Measurements from ENCODE around the gene CYS1. TPM values are rescaled to one million over a fixed set of nuclear protein-coding genes. Genes with fewer than 3 reads are reported as not detected.

Gene CYS1
- total and polyA plus RNA-seq, 2 of the 13 experiments (the other 11 are each of a cell fraction or from before 2014, with no cell fraction given), result 0.04 TPM; not detected in 1

DNA sequence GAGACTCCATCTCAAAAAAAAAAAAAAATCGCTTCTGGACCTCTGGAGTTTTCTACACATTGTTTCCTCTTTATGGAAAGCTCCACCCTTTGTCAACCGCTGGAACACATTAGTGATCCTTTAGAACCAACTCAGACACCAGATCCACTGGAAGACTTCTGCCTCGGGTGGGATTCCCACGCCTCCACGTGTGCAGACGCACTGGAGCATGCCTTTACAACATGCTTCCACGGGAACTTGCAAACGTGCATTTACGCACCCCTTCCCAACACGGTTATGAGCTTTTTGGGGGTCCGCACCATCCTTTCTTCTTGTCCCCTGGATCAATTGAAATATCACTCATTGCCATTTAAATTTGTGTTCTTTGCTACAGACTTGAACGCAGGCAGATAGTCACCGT, 5.1 kb downstream of the CYS1 start:
- FAIRE-seq (no peak), ATAC-seq (no peak), DNase-seq (ENCODE audit: low spot score) (no peak)
- peaks cover 8 to 71% of the 10 kb centered on the region in 2 experiments; a peak in 4 of 5 replicates for H3K27me3 ChIP-seq (ENCODE audit: control insufficient read depth in 1 of 2, insufficient read depth in 2 of 2, low read length in 2 of 2)
- ChIA-PET POLR2A (no interaction called here), CTCF (ENCODE audit: low intra/inter-chr PET ratio, low total read pairs) (no interaction called here)
- in situ Hi-C loops (cut with HindIII; ENCODE audit: extremely low pct_ligation_motif_present, low pct_unique_long_range_greater_than_20kb) (loop anchor here (5.0 kb wide), 1 partner anchor 42 kb away; no protein-coding TSS in a partner anchor), intact Hi-C loops (cut with micrococcal nuclease; ENCODE audit: unreplicated experiment) (no loop called here)
- H3K4me3 ChIP-seq (replicated peaks in 1 of 3; ENCODE audit: insufficient read depth in 1 of 3, low read depth in 2 of 3, low read length in 3 of 3), result no peak overlapping the region
- H3K27ac ChIP-seq (ENCODE audit: extremely low read length, insufficient read depth, low read length), result no peak overlapping the region
- no peak overlapping the region for H3K9ac ChIP-seq (ENCODE audit: insufficient read depth, low read depth, low read length)
- H3K36me3 ChIP-seq (replicated peaks in 1 of 2; ENCODE audit: control insufficient read depth in 1 of 2, insufficient read depth in 2 of 2, low read length in 2 of 2), result no peaks in the 10 kb centered on the region
- H3K9me3 ChIP-seq (ENCODE audit: low read length), result no peaks in the 10 kb centered on the region
- H4K20me1 ChIP-seq (ENCODE audit: insufficient read depth, low read length), result no peaks in the 10 kb centered on the region
- H3K4me2 ChIP-seq (ENCODE audit: low read depth, low read length), result no peak overlapping the region
- H2AFZ ChIP-seq (ENCODE audit: low read length), result no peak overlapping the region
- BruUV-seq (replicated peaks), result no TSS peak
- no peaks in the 10 kb centered on the region for H3K79me2 ChIP-seq (ENCODE audit: insufficient read depth, low read length)
- H3K4me1 ChIP-seq (ENCODE audit: insufficient read depth, low read length), result peaks cover 21% of the 10 kb centered on the region
- 45% methylated on average over 13 of the region's 13 CpGs for WGBS (ENCODE audit: low lambda C conversion rate)
- TF ChIP-seq ZNF552 (CRISPR knock-in tag; IDR thresholded peaks at IDR 0.05; ENCODE audit: borderline replicate concordance) (no peak), HNRNPL (IDR thresholded peaks at IDR 0.05; ENCODE audit: low read depth, low read length) (no peak), PRMT3 (CRISPR knock-in tag; IDR thresholded peaks at IDR 0.05; ENCODE audit: borderline replicate concordance, low read depth) (no peak), FOXC1 (CRISPR knock-in tag; IDR thresholded peaks at IDR 0.05; ENCODE audit: borderline replicate concordance) (no peak), ZBTB7B (CRISPR knock-in tag; IDR thresholded peaks at IDR 0.05) (no peak), ZMYM3 (CRISPR knock-in tag; IDR thresholded peaks at IDR 0.05) (no peak), NONO (IDR thresholded peaks at IDR 0.05) (no peak), NONO (CRISPR knock-in tag; conservative IDR thresholded peaks at IDR 0.05) (no peak)
- TF ChIP-seq, protein P1, sequence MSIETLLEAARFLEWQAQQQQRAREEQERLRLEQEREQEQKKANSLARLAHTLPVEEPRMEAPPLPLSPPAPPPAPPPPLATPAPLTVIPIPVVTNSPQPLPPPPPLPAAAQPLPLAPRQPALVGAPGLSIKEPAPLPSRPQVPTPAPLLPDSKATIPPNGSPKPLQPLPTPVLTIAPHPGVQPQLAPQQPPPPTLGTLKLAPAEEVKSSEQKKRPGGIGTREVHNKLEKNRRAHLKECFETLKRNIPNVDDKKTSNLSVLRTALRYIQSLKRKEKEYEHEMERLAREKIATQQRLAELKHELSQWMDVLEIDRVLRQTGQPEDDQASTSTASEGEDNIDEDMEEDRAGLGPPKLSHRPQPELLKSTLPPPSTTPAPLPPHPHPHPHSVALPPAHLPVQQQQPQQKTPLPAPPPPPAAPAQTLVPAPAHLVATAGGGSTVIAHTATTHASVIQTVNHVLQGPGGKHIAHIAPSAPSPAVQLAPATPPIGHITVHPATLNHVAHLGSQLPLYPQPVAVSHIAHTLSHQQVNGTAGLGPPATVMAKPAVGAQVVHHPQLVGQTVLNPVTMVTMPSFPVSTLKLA (IDR thresholded peaks at IDR 0.05), result peak; percentile 61
- TF ChIP-seq, protein P2, sequence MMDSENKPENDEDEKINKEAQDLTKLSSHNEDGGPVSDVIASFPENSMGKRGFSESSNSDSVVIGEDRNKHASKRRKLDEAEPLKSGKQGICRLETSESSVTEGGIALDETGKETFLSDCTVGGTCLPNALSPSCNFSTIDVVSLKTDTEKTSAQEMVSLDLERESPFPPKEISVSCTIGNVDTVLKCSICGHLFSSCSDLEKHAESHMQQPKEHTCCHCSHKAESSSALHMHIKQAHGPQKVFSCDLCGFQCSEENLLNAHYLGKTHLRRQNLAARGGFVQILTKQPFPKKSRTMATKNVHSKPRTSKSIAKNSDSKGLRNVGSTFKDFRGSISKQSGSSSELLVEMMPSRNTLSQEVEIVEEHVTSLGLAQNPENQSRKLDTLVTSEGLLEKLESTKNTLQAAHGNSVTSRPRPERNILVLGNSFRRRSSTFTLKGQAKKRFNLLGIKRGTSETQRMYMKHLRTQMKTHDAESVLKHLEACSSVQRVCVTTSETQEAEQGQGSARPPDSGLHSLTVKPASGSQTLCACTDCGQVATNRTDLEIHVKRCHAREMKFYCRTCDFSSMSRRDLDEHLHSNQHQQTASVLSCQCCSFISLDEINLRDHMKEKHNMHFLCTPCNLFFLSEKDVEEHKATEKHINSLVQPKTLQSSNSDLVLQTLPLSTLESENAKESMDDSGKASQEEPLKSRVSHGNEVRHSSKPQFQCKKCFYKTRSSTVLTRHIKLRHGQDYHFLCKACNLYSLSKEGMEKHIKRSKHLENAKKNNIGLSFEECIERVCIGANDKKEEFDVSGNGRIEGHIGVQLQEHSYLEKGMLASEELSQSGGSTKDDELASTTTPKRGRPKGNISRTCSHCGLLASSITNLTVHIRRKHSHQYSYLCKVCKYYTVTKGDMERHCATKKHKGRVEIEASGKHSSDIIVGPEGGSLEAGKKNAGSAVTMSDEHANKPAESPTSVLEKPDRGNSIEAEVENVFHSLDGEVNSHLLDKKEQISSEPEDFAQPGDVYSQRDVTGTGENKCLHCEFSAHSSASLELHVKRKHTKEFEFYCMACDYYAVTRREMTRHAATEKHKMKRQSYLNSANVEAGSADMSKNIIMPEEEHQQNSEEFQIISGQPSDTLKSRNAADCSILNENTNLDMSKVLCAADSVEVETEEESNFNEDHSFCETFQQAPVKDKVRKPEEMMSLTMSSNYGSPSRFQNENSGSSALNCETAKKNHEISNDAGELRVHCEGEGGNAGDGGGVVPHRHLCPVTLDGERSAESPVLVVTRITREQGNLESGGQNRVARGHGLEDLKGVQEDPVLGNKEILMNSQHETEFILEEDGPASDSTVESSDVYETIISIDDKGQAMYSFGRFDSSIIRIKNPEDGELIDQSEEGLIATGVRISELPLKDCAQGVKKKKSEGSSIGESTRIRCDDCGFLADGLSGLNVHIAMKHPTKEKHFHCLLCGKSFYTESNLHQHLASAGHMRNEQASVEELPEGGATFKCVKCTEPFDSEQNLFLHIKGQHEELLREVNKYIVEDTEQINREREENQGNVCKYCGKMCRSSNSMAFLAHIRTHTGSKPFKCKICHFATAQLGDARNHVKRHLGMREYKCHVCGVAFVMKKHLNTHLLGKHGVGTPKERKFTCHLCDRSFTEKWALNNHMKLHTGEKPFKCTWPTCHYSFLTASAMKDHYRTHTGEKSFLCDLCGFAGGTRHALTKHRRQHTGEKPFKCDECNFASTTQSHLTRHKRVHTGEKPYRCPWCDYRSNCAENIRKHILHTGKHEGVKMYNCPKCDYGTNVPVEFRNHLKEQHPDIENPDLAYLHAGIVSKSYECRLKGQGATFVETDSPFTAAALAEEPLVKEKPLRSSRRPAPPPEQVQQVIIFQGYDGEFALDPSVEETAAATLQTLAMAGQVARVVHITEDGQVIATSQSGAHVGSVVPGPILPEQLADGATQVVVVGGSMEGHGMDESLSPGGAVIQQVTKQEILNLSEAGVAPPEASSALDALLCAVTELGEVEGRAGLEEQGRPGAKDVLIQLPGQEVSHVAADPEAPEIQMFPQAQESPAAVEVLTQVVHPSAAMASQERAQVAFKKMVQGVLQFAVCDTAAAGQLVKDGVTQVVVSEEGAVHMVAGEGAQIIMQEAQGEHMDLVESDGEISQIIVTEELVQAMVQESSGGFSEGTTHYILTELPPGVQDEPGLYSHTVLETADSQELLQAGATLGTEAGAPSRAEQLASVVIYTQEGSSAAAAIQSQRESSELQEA (CRISPR knock-in tag; IDR thresholded peaks at IDR 0.05; ENCODE audit: not compliant biosample characterization), result no peak

Data from HepG2 (cell line).